ENCODE measurements around the gene ZNF385A.

- TF ChIP-seq, protein P1, sequence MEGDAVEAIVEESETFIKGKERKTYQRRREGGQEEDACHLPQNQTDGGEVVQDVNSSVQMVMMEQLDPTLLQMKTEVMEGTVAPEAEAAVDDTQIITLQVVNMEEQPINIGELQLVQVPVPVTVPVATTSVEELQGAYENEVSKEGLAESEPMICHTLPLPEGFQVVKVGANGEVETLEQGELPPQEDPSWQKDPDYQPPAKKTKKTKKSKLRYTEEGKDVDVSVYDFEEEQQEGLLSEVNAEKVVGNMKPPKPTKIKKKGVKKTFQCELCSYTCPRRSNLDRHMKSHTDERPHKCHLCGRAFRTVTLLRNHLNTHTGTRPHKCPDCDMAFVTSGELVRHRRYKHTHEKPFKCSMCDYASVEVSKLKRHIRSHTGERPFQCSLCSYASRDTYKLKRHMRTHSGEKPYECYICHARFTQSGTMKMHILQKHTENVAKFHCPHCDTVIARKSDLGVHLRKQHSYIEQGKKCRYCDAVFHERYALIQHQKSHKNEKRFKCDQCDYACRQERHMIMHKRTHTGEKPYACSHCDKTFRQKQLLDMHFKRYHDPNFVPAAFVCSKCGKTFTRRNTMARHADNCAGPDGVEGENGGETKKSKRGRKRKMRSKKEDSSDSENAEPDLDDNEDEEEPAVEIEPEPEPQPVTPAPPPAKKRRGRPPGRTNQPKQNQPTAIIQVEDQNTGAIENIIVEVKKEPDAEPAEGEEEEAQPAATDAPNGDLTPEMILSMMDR (IDR thresholded peaks at IDR 0.05), result no peak
- no peak for TF ChIP-seq POLR2AphosphoS5 (IDR thresholded peaks at IDR 0.05)
- TF ChIP-seq POLR2A (IDR thresholded peaks at IDR 0.05), result no peak
These were observed 8.7 kb upstream of the ZNF385A start for GRCh38 chr12:54393207-54393609.

Data from upper lobe of left lung (tissue), 4 donors.